Upper lobe of left lung (tissue), 6 donors: ENCODE measurements around the gene RGL3. TPM values are rescaled to one million over a fixed set of nuclear protein-coding genes. Genes with fewer than 3 reads are reported as not detected.
"Not testable (repeated sequence)": the region's sequence is repeated elsewhere in the genome, so short reads cannot be mapped to it uniquely, and the experiment has no call there.

Experiments
- ATAC-seq, 2 donors: fragments of 200-7000 bp; cut with Tn5 transposase; one replicate each; pipeline ENCODE4 v1.9.1; 2022; ENCODE audit warnings: mild to moderate bottlenecking in 2 of 2, moderate library complexity in 2 of 2; ENCODE audit not compliant: low FRiP score in 2 of 2
- DNase-seq, 2 donors: peaks; one replicate each; pipeline ENCODE4 v3.0.0-alpha.2; 2019 to 2020
- H3K27ac ChIP-seq, 4 donors: fragments of 200-600 bp; sonication (generic); one replicate each; pipeline ENCODE4 v1.5.1; 2016 to 2019
- H3K27me3 ChIP-seq, 4 donors: fragments of 200-600 bp; sonication (generic); one replicate each; pipeline ENCODE4 v1.5.1; 2017 to 2019
- H3K36me3 ChIP-seq, 4 donors: fragments of 200-600 bp; sonication (generic); one replicate each; pipeline ENCODE4 v1.5.1; 2016 to 2019
- H3K4me1 ChIP-seq, 4 donors: fragments of 200-600 bp; sonication (generic); one replicate each; pipeline ENCODE4 v1.5.1; 2018 to 2019
- H3K4me3 ChIP-seq, 4 donors: fragments of 200-600 bp; sonication (generic); one replicate each; pipeline ENCODE4 v1.5.1; 2017 to 2019; ENCODE audit warnings: mild to moderate bottlenecking in 2 of 4, moderate library complexity in 1 of 4
- H3K9me3 ChIP-seq, 4 donors: fragments of 200-600 bp; sonication (generic); one replicate each; pipeline ENCODE4 v1.5.1; 2018 to 2019
- CTCF ChIP-seq, 6 experiments: fragments of 450-650 bp in 4 of 6; fragments of 200-600 bp in 2 of 6; sonication (generic) in 2 of 6; IDR thresholded peaks; one replicate each; pipeline ENCODE4 v1.5.1; 2016 to 2019; ENCODE audit warnings: antibody characterized with exemption in 6 of 6
- EP300 ChIP-seq, 4 donors: sonication (generic); formaldehyde crosslinking; IDR thresholded peaks; one replicate each; pipeline ENCODE4 v1.5.1; 2017; ENCODE audit warnings: antibody characterized with exemption in 4 of 4, control low read depth in 2 of 4
- POLR2A ChIP-seq, 4 donors: fragments of 450-650 bp; IDR thresholded peaks; one replicate each; pipeline ENCODE4 v1.5.1; 2016 to 2017; ENCODE audit warnings: antibody characterized with exemption in 4 of 4, mild to moderate bottlenecking in 2 of 4
- POLR2AphosphoS5 ChIP-seq, 2 donors: sonication (generic); formaldehyde crosslinking; IDR thresholded peaks; one replicate each; pipeline ENCODE4 v1.5.1; 2017; ENCODE audit warnings: antibody characterized with exemption in 2 of 2
- WGBS, 2 donors: methylation state at CpG; one replicate each; pipeline ENCODE4 v1.1.5; 2017 to 2018; 5-methylcytosine and 5-hydroxymethylcytosine counted together
- total RNA-seq, 6 donors: library from RNA; depleted of rRNA in 4 of 6; stranded (reverse); fragments of >200 nt in 4 of 6; gene quantifications; one replicate each; pipeline versions ENCODE4 v1.1.0 to v1.2.1, GENCODE V29; 2016 to 2021
- donor health status: DM: no; HTN: no; CAD: no; lungs with moderate emphysema.
- donor health status: DM: no; HTN: yes; CAD: no; lungs with severe emphysema.

Gene RGL3
- total RNA-seq, 6 donors from 2014 or later = 18.5 to 242 (median 44.6) TPM

GRCh38 chr19:11457831-11458230, 38.7 kb upstream of the RGL3 start:
- Histone ChIP-seq H3K9me3 (no peaks in the 10 kb centered on the region), H3K27ac (no peak overlapping the region), H3K4me1 (no peaks in the 10 kb centered on the region), H3K36me3 (no peaks in the 10 kb centered on the region), H3K27me3 (no peaks in the 10 kb centered on the region), H3K4me3 (no peak overlapping the region)
- TF ChIP-seq POLR2AphosphoS5 (IDR thresholded peaks at IDR 0.05) (no peak), CTCF (IDR thresholded peaks at IDR 0.05) (no peak)
- WGBS, 2 donors = 83 to 85% methylated on average over 11 to 20 of the region's 20 CpGs
- ATAC-seq = peak in 1 of 2 donors; percentile 20
- DNase-seq = no peak

GRCh38 chr19:11457115-11457514, 38.0 kb upstream of the RGL3 start:
- no peak for DNase-seq

GRCh38 chr19:11456659-11457058, 37.5 kb upstream of the RGL3 start:
- Histone ChIP-seq H3K4me1 (peaks cover 0 to 4% (median 0%) of the 10 kb centered on the region in 4 donors), H3K36me3 (no peaks in the 10 kb centered on the region), H3K9me3 (no peaks in the 10 kb centered on the region), H3K27ac (no peak overlapping the region), H3K27me3 (no peaks in the 10 kb centered on the region), H3K4me3 (no peak overlapping the region)
- no peak for TF ChIP-seq CTCF (IDR thresholded peaks at IDR 0.05)
- no peak for TF ChIP-seq POLR2A (IDR thresholded peaks at IDR 0.05)
- no peak for TF ChIP-seq EP300 (IDR thresholded peaks at IDR 0.05)
- no peak for TF ChIP-seq POLR2AphosphoS5 (IDR thresholded peaks at IDR 0.05)
- no peak for DNase-seq
- ATAC-seq = no peak
- 90 to 95% methylated on average over 5 to 7 of the region's 7 CpGs for WGBS, 2 donors

More at GRCh38 chr19:11457115-11457514, 38.0 kb upstream of the RGL3 start:
- no peak overlapping the region for H3K27ac ChIP-seq
- 38 to 43% methylated on average over 9 to 17 of the region's 18 CpGs for WGBS, 2 donors
- no peaks in the 10 kb centered on the region for H3K36me3 ChIP-seq
- H3K4me1 ChIP-seq = peaks cover 0 to under 1% (median 0%) of the 10 kb centered on the region in 4 donors
- no peak overlapping the region for H3K4me3 ChIP-seq
- no peaks in the 10 kb centered on the region for H3K9me3 ChIP-seq
- ATAC-seq = no peak
- TF ChIP-seq POLR2A (IDR thresholded peaks at IDR 0.05) = no peak
- no peak for TF ChIP-seq CTCF (IDR thresholded peaks at IDR 0.05)
- no peak for TF ChIP-seq EP300 (IDR thresholded peaks at IDR 0.05)
- TF ChIP-seq POLR2AphosphoS5 (IDR thresholded peaks at IDR 0.05) = no peak
- no peaks in the 10 kb centered on the region for H3K27me3 ChIP-seq

- not testable (repeated sequence) for H3K27me3 ChIP-seq, H3K4me1 ChIP-seq, H3K36me3 ChIP-seq, H3K27ac ChIP-seq, H3K4me3 ChIP-seq, ATAC-seq, DNase-seq, H3K9me3 ChIP-seq
- 89 to 90% methylated on average over 9 of the region's 9 CpGs for WGBS, 2 donors
Measured at GRCh38 chr19:11455233-11455554, 36.1 kb upstream of the RGL3 start.

GRCh38 chr19:11453468-11454341, 34.6 kb upstream of the RGL3 start:
- ATAC-seq = no peak
- TF ChIP-seq CTCF (IDR thresholded peaks at IDR 0.05) (peak in 1 of 6 experiments; percentile 24), POLR2A (IDR thresholded peaks at IDR 0.05) (no peak)
- no peak overlapping the region for H3K4me3 ChIP-seq
- H3K27ac ChIP-seq = no peak overlapping the region
- WGBS, 2 donors = 55% methylated on average over 27 of the region's 27 CpGs
- peaks cover 8 to 23% (median 21%) of the 10 kb centered on the region in 4 donors for H3K36me3 ChIP-seq
- no peak for DNase-seq
- H3K9me3 ChIP-seq = no peaks in the 10 kb centered on the region
- H3K4me1 ChIP-seq = peaks cover 0 to 4% (median 0%) of the 10 kb centered on the region in 4 donors
- no peaks in the 10 kb centered on the region for H3K27me3 ChIP-seq
